IMR-90 (cell line): Measurements from ENCODE around the gene RGS3.

Experiments
- CTCF ChIP-seq: conservative IDR thresholded peaks from 2 replicates; pipeline ENCODE4 v1.5.1; 2012; ENCODE audit warnings: mild to moderate bottlenecking, low read depth, low read length, improper control_type of control experiment
- FOS ChIP-seq: fragments of 150-350 bp; IDR thresholded peaks from 2 replicates; pipeline ENCODE4 v1.6.1; 2016; ENCODE audit warnings: low read depth, low read length
- MAZ ChIP-seq: IDR thresholded peaks from 2 replicates; pipeline ENCODE4 v1.6.1; 2012; ENCODE audit warnings: low read depth, mild to moderate bottlenecking, low read length, improper control_type of control experiment, moderate library complexity, borderline replicate concordance
- NFE2L2 ChIP-seq: fragments of 150-350 bp; IDR thresholded peaks from 2 replicates; pipeline ENCODE4 v1.6.1; 2016; ENCODE audit warnings: low read depth, mild to moderate bottlenecking, low read length
- POLR2A ChIP-seq: IDR thresholded peaks from 2 replicates; pipeline ENCODE4 v1.6.1; 2012; ENCODE audit warnings: mild to moderate bottlenecking, low read depth, low read length
- RAD21 ChIP-seq: IDR thresholded peaks from 2 replicates; pipeline ENCODE4 v1.6.1; 2012; ENCODE audit warnings: low read length, improper control_type of control experiment
- RCOR1 ChIP-seq: IDR thresholded peaks from 2 replicates; pipeline ENCODE4 v1.6.1; 2012; ENCODE audit warnings: mild to moderate bottlenecking, low read length, improper control_type of control experiment; ENCODE audit not compliant: insufficient replicate concordance
- SMC3 ChIP-seq: fragments of 150-350 bp; IDR thresholded peaks from 2 replicates; pipeline ENCODE4 v1.6.1; 2016; ENCODE audit warnings: low read depth, mild to moderate bottlenecking, antibody characterized with exemption, low read length, moderate library complexity
- USF2 ChIP-seq: fragments of 150-350 bp; IDR thresholded peaks from 2 replicates; pipeline ENCODE4 v1.6.1; 2017; ENCODE audit warnings: mild to moderate bottlenecking, antibody characterized with exemption, low read length, low read depth

- TF ChIP-seq RAD21 (no peak), CTCF (no peak), FOS (no peak), USF2 (no peak), SMC3 (no peak), RCOR1 (no peak), POLR2A (no peak), MAZ (no peak), NFE2L2 (no peak)
Observed at GRCh38 chr9:113646491-113646890, 183.0 kb downstream of the RGS3 start.
